IMR-90 (cell line): Measurements from ENCODE around the gene MRTO4. TPM values are rescaled to one million over a fixed set of nuclear protein-coding genes. Genes with fewer than 3 reads are reported as not detected.

Source experiments
- ATAC-seq: fragments of 200-7000 bp; cut with Tn5 transposase; 2 replicates; pipeline ENCODE4 v1.9.1; 2020; ENCODE audit warnings: low read depth, mild to moderate bottlenecking, moderate library complexity
- BruUV-seq: library from RNA; stranded (reverse); fragments of 400-500 nt; replicated peaks from 2 replicates; lab custom pipeline; 2021; lab: Mats Ljungman, UMichigan
- CTCF ChIA-PET: fragments of 300-600 bp; formaldehyde crosslinking; extraction: SDS; loops from one replicate; lab custom pipeline; 2021; ENCODE audit warnings: antibody characterized with exemption; lab: Yijun Ruan, JAX
- POLR2A ChIA-PET: fragments of 300-600 bp; sonication (Branson Sonifier 250); formaldehyde crosslinking; loops from one replicate; lab custom pipeline; 2022; ENCODE audit warnings: antibody characterized with exemption; ENCODE audit not compliant: unreplicated experiment; lab: Charles Lee
- DNase-seq: peaks from one replicate; pipeline ENCODE4 v3.0.0; 2013
- H2AFZ ChIP-seq: replicated peaks from 2 replicates; pipeline ENCODE3; 2013; ENCODE audit warnings: low read length, mild to moderate bottlenecking; ENCODE audit not compliant: poor library complexity
- H2AK5ac ChIP-seq: 2 replicates; pipeline ENCODE4 v1.6.1; 2013; ENCODE audit warnings: low read depth, low read length, inconsistent platforms
- H2AK9ac ChIP-seq: replicated peaks from 2 replicates; pipeline ENCODE3; 2013; ENCODE audit warnings: mild to moderate bottlenecking, low read depth, low read length, moderate library complexity; ENCODE audit not compliant: poor library complexity
- H2BK120ac ChIP-seq: 2 replicates; pipeline ENCODE4 v1.6.1; 2013; ENCODE audit warnings: low read depth, low read length, inconsistent platforms
- H2BK15ac ChIP-seq: 3 replicates; pipeline ENCODE4 v1.6.1; 2013; ENCODE audit warnings: low read depth, low read length, inconsistent platforms
- H2BK20ac ChIP-seq: 2 replicates; pipeline ENCODE4 v1.6.1; 2013; ENCODE audit warnings: low read depth, mild to moderate bottlenecking, inconsistent platforms, low read length, moderate library complexity
- H2BK5ac ChIP-seq: 2 replicates; pipeline ENCODE4 v1.6.1; 2013; ENCODE audit warnings: mild to moderate bottlenecking, low read depth, low read length, inconsistent platforms; ENCODE audit not compliant: poor library complexity, severe bottlenecking
- H3K14ac ChIP-seq: replicated peaks from 2 replicates; pipeline ENCODE4 v1.6.1; 2013; ENCODE audit warnings: low read depth, low read length, inconsistent platforms
- H3K18ac ChIP-seq: 2 replicates; pipeline ENCODE4 v1.6.1; 2013; ENCODE audit warnings: low read depth, low read length, control low read depth
- H3K23ac ChIP-seq: 2 replicates; pipeline ENCODE4 v1.6.1; 2013; ENCODE audit warnings: low read depth, low read length, inconsistent platforms
- H3K27ac ChIP-seq: 2 replicates; pipeline ENCODE4 v1.5.1; 2013; ENCODE audit warnings: mild to moderate bottlenecking, control low read depth, low read length; ENCODE audit not compliant: insufficient read depth
- H3K27me3 ChIP-seq: 2 replicates; pipeline ENCODE4 v1.6.1; 2013; ENCODE audit warnings: low read length; ENCODE audit not compliant: control insufficient read depth, insufficient read depth
- H3K36me3 ChIP-seq: 2 replicates; pipeline ENCODE4 v1.6.1; 2013; ENCODE audit warnings: low read length, mixed read lengths; ENCODE audit not compliant: control insufficient read depth, insufficient read depth
- H3K4ac ChIP-seq: 2 replicates; pipeline ENCODE4 v1.6.1; 2013; ENCODE audit warnings: low read depth, low read length, inconsistent platforms
- H3K4me1 ChIP-seq: 2 replicates; pipeline ENCODE4 v1.6.1; 2013; ENCODE audit warnings: low read length, mixed read lengths; ENCODE audit not compliant: control insufficient read depth, insufficient read depth
- H3K4me2 ChIP-seq: 2 replicates; pipeline ENCODE4 v1.6.1; 2013; ENCODE audit warnings: low read depth, mild to moderate bottlenecking, control low read depth, low read length, moderate library complexity
- H3K4me3 ChIP-seq: 2 replicates; pipeline ENCODE4 v1.5.1; 2013; ENCODE audit warnings: low read depth, mild to moderate bottlenecking, control low read depth, low read length, moderate library complexity; ENCODE audit not compliant: insufficient read depth
- H3K56ac ChIP-seq: 2 replicates; pipeline ENCODE4 v1.6.1; 2013; ENCODE audit warnings: low read length, inconsistent platforms; ENCODE audit not compliant: insufficient read depth; ENCODE audit errors: extremely low read depth
- H3K79me1 ChIP-seq, 2 experiments: 2 replicates each; pipeline ENCODE4 v1.6.1; 2013; ENCODE audit warnings: low read length in 2 of 2, inconsistent platforms in 1 of 2, low read depth in 1 of 2
- H3K9ac ChIP-seq: 2 replicates; pipeline ENCODE4 v1.6.1; 2013; ENCODE audit warnings: low read depth, low read length, control low read depth
- H3K9me1 ChIP-seq: 2 replicates; pipeline ENCODE4 v1.6.1; 2013; ENCODE audit warnings: low read length, inconsistent platforms; ENCODE audit not compliant: insufficient read depth
- H3K9me3 ChIP-seq: 2 replicates; pipeline ENCODE4 v1.6.1; 2013; ENCODE audit warnings: low read length; ENCODE audit not compliant: control insufficient read depth, insufficient read depth
- H4K20me1 ChIP-seq: 2 replicates; pipeline ENCODE4 v1.6.1; 2013; ENCODE audit warnings: low read length, inconsistent platforms; ENCODE audit not compliant: insufficient read depth
- H4K5ac ChIP-seq: 2 replicates; pipeline ENCODE4 v1.6.1; 2013; ENCODE audit warnings: mild to moderate bottlenecking, low read depth, low read length, control low read depth
- H4K8ac ChIP-seq, 2 experiments: 2 replicates each; pipeline ENCODE4 v1.6.1; 2013; ENCODE audit warnings: low read depth in 2 of 2, low read length in 2 of 2, control low read depth in 1 of 2, inconsistent platforms in 1 of 2
- H4K91ac ChIP-seq: 2 replicates; pipeline ENCODE4 v1.6.1; 2013; ENCODE audit warnings: low read depth, low read length, inconsistent platforms; ENCODE audit not compliant: insufficient read depth
- CHD1 ChIP-seq: IDR thresholded peaks from 2 replicates; pipeline ENCODE4 v1.6.1; 2012; ENCODE audit warnings: low read depth, low read length, improper control_type of control experiment
- NFE2L2 ChIP-seq: fragments of 150-350 bp; IDR thresholded peaks from 2 replicates; pipeline ENCODE4 v1.6.1; 2016; ENCODE audit warnings: low read depth, mild to moderate bottlenecking, low read length
- POLR2A ChIP-seq: IDR thresholded peaks from 2 replicates; pipeline ENCODE4 v1.6.1; 2012; ENCODE audit warnings: mild to moderate bottlenecking, low read depth, low read length
- SMC3 ChIP-seq: fragments of 150-350 bp; IDR thresholded peaks from 2 replicates; pipeline ENCODE4 v1.6.1; 2016; ENCODE audit warnings: low read depth, mild to moderate bottlenecking, antibody characterized with exemption, low read length, moderate library complexity
- WGBS, 2 experiments: methylation state at CpG; one replicate each; pipeline versions ENCODE4 v1.1.5 to v1.1.7; 2013; ENCODE audit warnings: missing lambda C conversion rate in 2 of 2; ENCODE audit not compliant: insufficient read length in 1 of 2; ENCODE audit errors: extremely low coverage in 2 of 2; 5-methylcytosine and 5-hydroxymethylcytosine counted together
- dilution Hi-C: fragments of 300-500 bp; cut with HindIII; formaldehyde crosslinking; loops from one replicate; pipeline ENCODE4 v1.14.3; 2018; ENCODE audit warnings: low sequenced_read_pairs; ENCODE audit not compliant: unreplicated experiment
- in situ Hi-C: fragments of 300-500 bp; cut with MboI; formaldehyde crosslinking; loops from 3 replicates; pipeline ENCODE4 v1.14.3; 2019; ENCODE audit warnings: low sequenced_read_pairs, inconsistent platforms, mixed read lengths
- intact Hi-C: fragments of 100-400 bp; cut with micrococcal nuclease; formaldehyde crosslinking; loops from 2 replicates; pipeline ENCODE4 v1.10.0; 2022
- polyA plus RNA-seq, 3 experiments: library from polyadenylated mRNA; depleted of rRNA; stranded (reverse); fragments of >200 nt; gene quantifications; 2 replicates each; pipeline ENCODE4 v1.2.3, GENCODE V29; 2012; ENCODE audit warnings: low replicate concordance in 1 of 3
- total RNA-seq: library from RNA; depleted of rRNA; stranded (reverse); fragments of >200 nt; gene quantifications from 2 replicates; pipeline ENCODE4 v1.2.3, GENCODE V29; 2012

The MRTO4 gene
- total and polyA plus RNA-seq, 2 of the 4 experiments (the other 2 are of a cell fraction): 48.0 to 58.1 TPM

- Histone ChIP-seq H2BK20ac (no peak overlapping the region), H3K23ac (no peak overlapping the region), H3K9ac (no peak overlapping the region), H3K4me2 (no peak overlapping the region), H3K4me1 (peaks cover 12% of the 10 kb centered on the region), H3K9me3 (no peaks in the 10 kb centered on the region), H2AK9ac (no peak overlapping the region), H4K91ac (no peak overlapping the region), H3K4me3 (no peak overlapping the region), H3K27me3 (no peaks in the 10 kb centered on the region), H2BK120ac (no peak overlapping the region), H4K5ac (no peak overlapping the region), H3K36me3 (peaks cover 48% of the 10 kb centered on the region), H3K79me1 (peaks cover 14 to 32% of the 10 kb centered on the region in 2 experiments), H2BK5ac (no peak overlapping the region), H3K56ac (no peak overlapping the region), H3K14ac (no peak overlapping the region), H3K9me1 (peaks cover 6% of the 10 kb centered on the region), H4K8ac (no peak overlapping the region), H3K18ac (no peak overlapping the region), H3K27ac (no peak overlapping the region), H4K20me1 (peaks cover 14% of the 10 kb centered on the region), H2AFZ (no peak overlapping the region), H2AK5ac (no peak overlapping the region), H3K4ac (no peak overlapping the region), H2BK15ac (no peak overlapping the region)
- POLR2A ChIA-PET: no interaction called here
- ATAC-seq (no peak), DNase-seq (no peak)
- in situ Hi-C loops: no loop called here
- WGBS, 2 experiments: 93% methylated on average over 4 of the region's 6 CpGs; no CpG with 5 or more reads in 1 of the 2 experiments
- TF ChIP-seq CHD1: no peak
- TF ChIP-seq NFE2L2: no peak
- no peak for TF ChIP-seq POLR2A
- TF ChIP-seq SMC3: no peak
- CTCF ChIA-PET: no interaction called here
- intact Hi-C loops: no loop called here
- no TSS peak for BruUV-seq
- dilution Hi-C loops: no loop called here
Observed at GRCh38 chr1:19306941-19307340, 55.3 kb downstream of the MRTO4 start.
